Measurements from ENCODE around the gene SYT7. TPM values are rescaled to one million over a fixed set of nuclear protein-coding genes. Genes with fewer than 3 reads are reported as not detected.
A peak's percentile ranks its signal among the peaks of the same experiment; 100 is the strongest.

Gene SYT7
- total RNA-seq, 2 donors from 2014 or later, result 8.5 to 28.4 TPM

DNA sequence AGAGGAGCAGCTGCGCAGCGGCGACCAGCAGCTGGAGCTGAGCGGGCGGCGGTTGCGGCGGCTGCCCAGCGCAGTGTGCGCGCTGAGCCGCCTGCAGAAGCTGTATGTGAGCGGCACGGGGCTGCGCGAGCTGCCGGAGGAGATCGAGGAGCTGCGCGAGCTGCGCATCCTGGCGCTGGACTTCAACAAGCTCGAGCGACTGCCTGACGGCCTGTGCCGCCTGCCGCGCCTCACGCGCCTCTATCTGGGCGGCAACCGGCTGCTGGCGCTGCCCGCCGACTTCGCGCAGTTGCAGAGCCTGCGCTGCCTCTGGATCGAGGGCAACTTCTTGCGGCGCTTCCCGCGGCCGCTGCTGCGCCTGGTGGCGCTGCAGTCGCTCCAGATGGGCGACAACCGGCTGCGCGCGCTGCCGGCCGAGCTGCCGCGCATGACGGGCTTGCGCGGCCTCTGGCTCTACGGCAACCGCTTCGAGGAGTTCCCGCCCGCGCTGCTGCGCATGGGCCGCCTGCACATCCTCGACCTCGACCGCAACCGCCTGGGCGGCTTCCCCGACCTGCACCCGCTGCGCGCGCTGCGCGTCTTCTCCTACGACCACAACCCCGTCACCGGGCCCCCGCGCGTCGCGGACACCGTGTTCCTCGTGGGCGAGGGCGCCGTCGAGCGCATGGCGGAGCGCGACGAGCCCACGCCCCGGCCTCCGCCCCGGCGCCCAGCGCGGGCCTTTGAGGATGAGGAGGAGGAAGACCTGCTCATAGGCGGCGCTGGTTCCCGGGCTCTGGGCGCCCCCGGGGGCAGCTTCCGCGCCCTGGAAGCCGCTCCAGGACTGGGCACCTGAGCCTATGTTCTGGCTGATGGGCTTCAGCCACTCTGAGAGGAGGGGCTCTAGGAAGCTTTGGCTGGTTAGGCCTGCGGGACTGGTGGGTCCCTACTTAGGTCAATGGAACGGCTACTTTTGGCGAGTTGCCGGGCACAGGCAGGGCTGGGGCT lies 71.5 kb downstream of the SYT7 start:
- TF ChIP-seq, protein P1, sequence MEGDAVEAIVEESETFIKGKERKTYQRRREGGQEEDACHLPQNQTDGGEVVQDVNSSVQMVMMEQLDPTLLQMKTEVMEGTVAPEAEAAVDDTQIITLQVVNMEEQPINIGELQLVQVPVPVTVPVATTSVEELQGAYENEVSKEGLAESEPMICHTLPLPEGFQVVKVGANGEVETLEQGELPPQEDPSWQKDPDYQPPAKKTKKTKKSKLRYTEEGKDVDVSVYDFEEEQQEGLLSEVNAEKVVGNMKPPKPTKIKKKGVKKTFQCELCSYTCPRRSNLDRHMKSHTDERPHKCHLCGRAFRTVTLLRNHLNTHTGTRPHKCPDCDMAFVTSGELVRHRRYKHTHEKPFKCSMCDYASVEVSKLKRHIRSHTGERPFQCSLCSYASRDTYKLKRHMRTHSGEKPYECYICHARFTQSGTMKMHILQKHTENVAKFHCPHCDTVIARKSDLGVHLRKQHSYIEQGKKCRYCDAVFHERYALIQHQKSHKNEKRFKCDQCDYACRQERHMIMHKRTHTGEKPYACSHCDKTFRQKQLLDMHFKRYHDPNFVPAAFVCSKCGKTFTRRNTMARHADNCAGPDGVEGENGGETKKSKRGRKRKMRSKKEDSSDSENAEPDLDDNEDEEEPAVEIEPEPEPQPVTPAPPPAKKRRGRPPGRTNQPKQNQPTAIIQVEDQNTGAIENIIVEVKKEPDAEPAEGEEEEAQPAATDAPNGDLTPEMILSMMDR (IDR thresholded peaks at IDR 0.05), result peak; percentile 30

DNA sequence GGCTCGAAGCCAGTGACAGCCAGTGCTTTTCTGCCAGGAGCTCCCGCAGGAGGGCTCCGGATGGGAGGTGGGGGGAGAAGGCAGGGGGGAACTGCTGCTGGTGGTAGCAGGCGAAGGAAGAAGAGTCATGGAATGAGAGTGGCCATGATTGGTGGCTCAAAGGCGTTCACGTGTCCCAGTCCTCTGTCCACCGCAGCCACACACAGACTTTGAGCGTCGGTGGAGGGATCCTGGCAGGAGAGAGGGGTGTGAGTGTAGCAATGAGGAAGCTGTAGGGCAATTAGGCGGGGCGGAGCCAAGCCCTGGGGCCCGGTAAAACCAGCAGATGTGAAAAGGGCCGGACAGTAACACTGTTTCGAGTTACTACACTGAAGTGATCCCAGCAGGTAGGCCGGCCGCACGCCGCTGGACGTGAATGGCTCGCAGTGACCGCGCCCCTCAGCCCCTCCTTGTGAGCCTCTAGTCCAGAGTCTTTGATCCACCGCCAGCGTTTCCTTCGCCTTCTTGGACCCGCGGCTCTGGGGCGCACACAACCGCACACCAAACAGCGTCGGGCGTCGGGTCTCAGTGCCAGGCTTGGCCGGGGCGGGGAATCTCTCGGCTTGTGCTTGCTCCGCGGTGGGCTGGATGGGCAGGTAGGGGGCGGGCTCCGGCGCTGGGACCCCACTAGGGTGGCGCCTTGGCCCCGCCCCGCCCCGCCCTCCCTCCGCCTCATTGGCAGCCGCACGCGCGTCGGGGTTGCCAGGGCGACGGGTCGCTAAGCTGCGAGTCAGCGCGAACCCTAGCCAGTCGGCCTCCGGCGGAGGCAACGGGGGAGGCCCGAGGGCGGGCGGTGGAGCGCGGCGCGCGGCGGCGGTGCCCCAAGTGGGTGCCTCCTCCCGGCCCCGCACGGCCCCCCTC lies 72.7 kb downstream of the SYT7 start, which contains the start of gene LRRC10B:
Gene LRRC10B, plus strand, starts transcription at position 788 of the 900 bp plus-strand sequence. CDS start 250 bp downstream, outside the sequence.
- TF ChIP-seq, protein P1 (IDR thresholded peaks at IDR 0.05), result no peak
- Histone ChIP-seq H3K27ac (peak within 1 kb of the TSS; percentile 60), H3K9ac (ENCODE audit: low read depth in 2 of 2, low read length in 2 of 2) (peak within 1 kb of the TSS in 1 of 2 donors; percentile 12), H3K36me3 (no peaks in the 10 kb centered on the region), H3K27me3 (peaks cover 5% of the 10 kb centered on the region), H3K4me3 (peak within 1 kb of the TSS; percentile 32), H3K4me1 (peaks cover 12% of the 10 kb centered on the region), H3K9me3 (no peaks in the 10 kb centered on the region)
- DNase-seq, result peak; percentile 84
- intact Hi-C loops (cut with DNase I), result no loop called here

More for the DNA sequence above, 71.5 kb downstream of the SYT7 start:
- Histone ChIP-seq H3K4me1 (peaks cover 12% of the 10 kb centered on the region), H3K27me3 (peaks cover 5% of the 10 kb centered on the region), H3K4me3 (peak overlapping the region; percentile 32), H3K27ac (peak overlapping the region; percentile 32), H3K36me3 (no peaks in the 10 kb centered on the region), H3K9me3 (no peaks in the 10 kb centered on the region), H3K9ac (ENCODE audit: low read depth in 2 of 2, low read length in 2 of 2) (peak overlapping the region in 1 of 2 donors; percentile 12)
- intact Hi-C loops (cut with DNase I), result no loop called here
- DNase-seq, result peak; percentile 69

DNA sequence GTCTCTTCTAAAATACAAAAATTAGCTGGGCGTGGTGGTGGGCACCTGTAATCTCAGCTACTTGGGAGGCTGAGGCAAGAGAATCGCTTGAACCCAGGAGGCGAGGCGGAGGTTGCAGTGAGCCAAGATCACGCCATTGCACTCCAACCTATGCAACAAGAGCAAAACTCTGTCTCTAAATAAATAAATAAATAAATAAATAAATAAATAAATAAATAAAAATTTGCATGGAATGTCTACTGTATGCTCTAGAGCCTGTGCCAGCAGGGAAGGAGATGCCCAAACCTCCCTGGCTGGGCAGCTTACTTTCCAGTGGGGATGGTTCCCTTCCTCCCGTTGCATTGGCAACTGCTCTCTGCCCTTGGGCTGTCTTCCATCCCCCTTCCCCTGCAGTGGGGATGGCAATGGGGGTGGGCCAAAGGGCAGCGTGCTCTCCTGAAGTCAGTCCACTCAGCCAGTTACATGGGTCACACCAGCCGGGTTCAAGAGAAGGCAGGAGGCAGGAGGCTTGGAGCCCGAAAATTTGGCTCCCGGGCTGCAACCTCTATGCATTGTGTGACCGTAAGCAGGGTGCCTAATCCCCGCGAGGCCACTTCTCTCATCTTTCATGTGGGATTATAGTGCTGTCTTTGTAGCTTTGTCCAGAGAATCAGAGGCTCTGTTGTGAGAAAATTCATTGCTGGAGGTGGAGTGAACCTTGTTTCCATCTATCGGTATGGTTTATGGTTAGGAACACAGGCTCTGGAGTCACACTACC lies 73.7 kb downstream of the SYT7 start:
- intact Hi-C loops (cut with DNase I), result no loop called here

DNA sequence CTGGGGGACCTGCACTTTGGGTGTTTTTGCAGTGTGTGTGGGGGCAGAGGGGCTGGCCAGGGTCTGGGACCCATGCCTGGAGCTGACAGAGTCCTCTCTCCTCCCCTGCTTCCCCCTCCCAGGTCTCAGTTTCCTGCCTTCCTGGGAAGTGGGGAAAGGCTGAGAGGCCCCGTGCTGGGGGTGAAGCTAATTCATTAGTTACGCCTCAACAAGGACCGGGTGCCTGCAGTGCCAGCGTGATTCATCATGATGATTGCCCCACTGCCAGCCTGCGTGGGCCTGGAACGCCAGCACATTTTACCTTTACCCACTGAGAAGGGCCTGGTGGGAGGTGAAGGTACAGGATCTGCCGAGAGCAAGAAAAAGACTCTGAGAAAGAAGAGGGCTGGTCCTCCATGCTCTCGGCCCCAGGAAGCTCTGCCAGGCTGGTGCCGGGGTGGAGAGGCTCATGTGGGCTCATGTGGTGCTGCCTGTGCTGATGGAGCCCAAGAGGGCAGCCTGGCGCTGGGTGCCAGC lies 75.2 kb downstream of the SYT7 start:
- Histone ChIP-seq H3K36me3 (no peaks in the 10 kb centered on the region), H3K27ac (no peak overlapping the region), H3K4me1 (peaks cover 12% of the 10 kb centered on the region), H3K9me3 (no peaks in the 10 kb centered on the region), H3K27me3 (peaks cover 5% of the 10 kb centered on the region), H3K4me3 (no peak overlapping the region), H3K9ac (ENCODE audit: low read depth in 2 of 2, low read length in 2 of 2) (no peak overlapping the region)
- no peak for DNase-seq
- intact Hi-C loops (cut with DNase I), result no loop called here
- TF ChIP-seq, protein P1 (IDR thresholded peaks at IDR 0.05), result no peak

More for the DNA sequence above, 73.7 kb downstream of the SYT7 start:
- peaks cover 5% of the 10 kb centered on the region for H3K27me3 ChIP-seq
- H3K4me1 ChIP-seq, result peaks cover 12% of the 10 kb centered on the region
- DNase-seq, result no peak
- no peak overlapping the region for H3K27ac ChIP-seq
- no peaks in the 10 kb centered on the region for H3K9me3 ChIP-seq
- TF ChIP-seq, protein P1 (IDR thresholded peaks at IDR 0.05), result no peak
- no peaks in the 10 kb centered on the region for H3K36me3 ChIP-seq
- no peak overlapping the region for H3K9ac ChIP-seq (ENCODE audit: low read depth in 2 of 2, low read length in 2 of 2)
- H3K4me3 ChIP-seq, result no peak overlapping the region
